Myocyte (in vitro differentiated cells): Measurements from ENCODE around the gene IFIH1. TPM values are rescaled to one million over a fixed set of nuclear protein-coding genes. Genes with fewer than 3 reads are reported as not detected.

ENCODE experiments used
- DNase-seq: peaks from one replicate; pipeline ENCODE4 v3.0.0-alpha.2; 2012; ENCODE audit warnings: low read depth
- total RNA-seq: library from RNA; depleted of rRNA; stranded (reverse); fragments of >200 nt; gene quantifications from 2 replicates; pipeline ENCODE4 v1.2.3, GENCODE V29; 2014

Gene IFIH1
- total RNA-seq, 1 donor from 2014 or later = 5.1 TPM

- no peak for DNase-seq
Measured at GRCh38 chr2:162258686-162259085, 59.8 kb downstream of the IFIH1 start.

DNA sequence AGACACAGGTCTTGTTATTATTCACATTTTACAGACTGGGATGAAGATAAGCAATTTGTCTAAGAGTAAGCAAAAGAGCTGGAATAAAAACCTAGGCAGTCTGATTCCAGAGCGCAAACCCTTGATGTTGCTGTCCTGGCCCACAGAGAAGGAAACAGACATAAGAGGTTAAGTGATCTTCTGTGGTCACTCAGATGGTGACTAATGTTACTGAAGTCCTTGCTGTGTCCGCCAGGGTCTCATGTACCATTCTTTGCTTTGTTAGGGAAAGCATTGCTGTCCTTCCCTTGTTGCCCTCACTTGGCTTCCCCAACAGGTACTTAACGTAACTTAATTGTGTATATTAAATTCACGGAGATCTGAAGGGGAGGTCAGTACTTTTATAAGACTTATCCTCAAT lies 60.3 kb downstream of the IFIH1 start:
- peak; percentile 32 for DNase-seq

- DNase-seq = no peak
Measured at GRCh38 chr2:162257425-162257824, 61.1 kb downstream of the IFIH1 start.

- DNase-seq = peak; percentile 46
Measured at GRCh38 chr2:162256591-162256991, 61.9 kb downstream of the IFIH1 start.

DNA sequence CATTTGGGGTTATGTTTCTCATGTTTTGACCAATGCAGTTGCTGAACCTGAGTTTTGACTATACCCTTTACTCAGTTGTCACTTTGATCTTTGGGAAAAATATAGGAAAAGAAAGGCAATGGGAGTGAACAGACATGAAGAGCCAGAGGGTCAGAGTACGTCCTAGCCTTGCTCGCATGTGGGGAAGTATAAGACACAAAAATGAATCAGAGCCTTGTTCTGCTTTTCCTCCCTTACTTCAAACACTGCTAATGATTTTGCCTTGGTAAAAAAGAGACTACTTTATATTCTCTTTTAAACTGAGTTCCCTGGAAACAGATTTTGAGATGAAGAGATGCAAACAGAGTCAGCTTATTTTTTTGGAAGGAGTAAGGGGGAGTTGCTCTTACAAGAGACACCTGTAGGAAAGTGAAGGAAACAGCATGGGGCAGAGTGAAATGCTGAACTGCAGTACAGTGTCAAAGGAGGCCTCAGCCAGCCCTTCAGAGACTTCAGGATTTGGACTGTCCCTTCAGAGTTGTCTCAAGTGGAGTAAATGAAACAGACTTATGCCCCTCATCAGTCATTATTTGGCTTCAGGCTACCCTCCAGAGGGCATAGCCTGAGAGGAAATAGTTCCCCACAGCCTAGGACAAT lies 64.1 kb downstream of the IFIH1 start:
- no peak for DNase-seq

DNA sequence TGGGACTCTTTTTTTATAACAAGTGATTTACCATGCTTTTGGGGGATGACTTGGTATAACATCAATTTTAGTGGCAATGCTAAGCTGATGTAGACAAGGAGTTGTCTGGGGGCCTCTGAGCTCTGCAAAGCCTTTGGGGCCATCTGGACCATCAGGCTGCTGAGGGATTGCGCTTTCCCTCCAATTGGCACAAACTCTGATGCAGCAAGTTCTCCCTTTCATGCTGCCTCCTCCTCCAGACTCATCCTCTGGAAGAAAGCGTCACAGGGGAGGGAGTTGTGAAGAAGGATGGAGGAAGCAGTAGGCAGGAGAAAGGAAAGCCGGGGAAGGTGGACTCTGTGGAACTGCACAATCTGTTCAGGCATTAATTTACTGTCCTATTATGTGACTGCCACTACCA lies 65.0 kb downstream of the IFIH1 start:
- DNase-seq = no peak

- no peak for DNase-seq
Measured at GRCh38 chr2:162252153-162252552, 66.3 kb downstream of the IFIH1 start.

- no peak for DNase-seq
Measured at GRCh38 chr2:162245781-162246180, 72.7 kb downstream of the IFIH1 start.

DNA sequence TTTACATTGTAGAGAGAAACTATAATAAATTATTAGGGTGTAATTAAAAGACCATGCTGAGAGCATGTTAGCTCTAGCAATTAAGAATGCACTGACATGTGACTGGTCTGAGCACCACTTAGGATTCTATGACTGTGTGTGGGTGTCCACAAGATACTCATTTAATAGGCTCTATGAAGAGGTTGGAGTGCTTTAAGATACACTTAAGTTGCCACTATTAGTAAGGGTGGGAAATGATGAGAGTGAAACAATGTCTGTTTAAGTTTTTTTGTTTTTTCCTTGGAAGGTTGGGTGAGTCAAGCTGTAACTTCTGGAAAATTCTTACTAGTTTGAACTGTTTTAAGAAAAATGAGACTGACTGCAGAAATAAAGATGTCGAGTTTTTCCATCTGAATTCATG lies 73.4 kb downstream of the IFIH1 start:
- no peak for DNase-seq

- DNase-seq = peak; percentile 75
Measured at GRCh38 chr2:162244541-162245031, 73.9 kb downstream of the IFIH1 start.

GRCh38 chr2:162243715-162244114 lies 74.8 kb downstream of the IFIH1 start:
- no peak for DNase-seq

DNA sequence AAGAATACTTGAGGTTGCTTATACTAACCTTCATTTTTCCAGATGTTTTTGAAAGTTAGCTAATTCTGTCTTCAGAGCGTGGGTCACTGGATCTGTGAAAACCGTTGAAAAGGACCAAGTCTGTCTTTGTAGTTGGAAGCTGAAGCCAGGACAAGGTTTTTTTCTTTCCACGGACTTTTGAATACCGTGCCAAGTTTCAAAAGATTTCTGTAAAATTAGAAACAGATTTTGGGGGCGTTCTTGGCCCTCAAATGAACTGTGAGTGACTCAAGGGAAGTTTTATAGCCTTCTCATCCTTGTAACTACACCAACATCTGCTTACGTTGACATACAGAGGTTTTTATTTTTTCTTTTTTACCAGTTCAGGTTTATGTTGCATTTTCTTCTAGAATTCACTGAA lies 75.2 kb downstream of the IFIH1 start, which contains the start of gene FAP:
FAP (minus strand) TSS at position 152 of the 400 bp plus-strand sequence; CDS start at position 34, 118 bp downstream.
- peak; percentile 73 for DNase-seq

DNA sequence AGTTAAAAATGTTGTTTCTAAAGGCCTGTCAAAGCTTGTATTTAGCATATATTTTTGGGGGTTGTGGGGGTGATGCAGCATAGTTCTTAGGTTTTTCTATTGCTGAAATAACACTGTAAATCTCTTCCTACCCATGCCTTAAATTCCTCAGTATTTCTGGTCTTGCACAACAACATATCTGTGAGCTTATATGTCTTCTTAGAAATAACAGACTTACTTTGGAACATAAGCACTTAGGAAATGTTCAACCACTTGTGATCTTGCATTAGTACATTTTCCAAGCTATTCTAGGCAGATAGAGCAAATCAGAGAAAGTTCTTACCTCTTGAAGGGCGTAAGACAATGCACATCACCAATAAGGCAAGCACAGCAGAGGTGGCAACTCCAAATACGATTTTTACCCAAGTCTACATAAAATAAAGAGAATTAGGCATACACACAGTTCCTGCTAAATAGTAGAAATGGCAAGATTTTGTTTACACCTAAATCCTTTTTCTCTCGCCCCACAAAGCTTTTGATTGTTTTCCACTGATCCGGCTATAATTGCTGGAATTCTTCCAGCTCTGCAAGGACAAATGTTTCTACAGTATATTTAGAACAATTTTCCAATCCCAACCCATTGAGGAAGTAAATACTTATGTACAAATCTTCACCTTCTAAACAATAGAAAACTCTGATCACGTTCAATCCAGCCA lies 75.8 kb downstream of the IFIH1 start:
- peak; percentile 24 for DNase-seq

- DNase-seq = no peak
Measured at GRCh38 chr2:162241571-162241970, 76.9 kb downstream of the IFIH1 start.

DNA sequence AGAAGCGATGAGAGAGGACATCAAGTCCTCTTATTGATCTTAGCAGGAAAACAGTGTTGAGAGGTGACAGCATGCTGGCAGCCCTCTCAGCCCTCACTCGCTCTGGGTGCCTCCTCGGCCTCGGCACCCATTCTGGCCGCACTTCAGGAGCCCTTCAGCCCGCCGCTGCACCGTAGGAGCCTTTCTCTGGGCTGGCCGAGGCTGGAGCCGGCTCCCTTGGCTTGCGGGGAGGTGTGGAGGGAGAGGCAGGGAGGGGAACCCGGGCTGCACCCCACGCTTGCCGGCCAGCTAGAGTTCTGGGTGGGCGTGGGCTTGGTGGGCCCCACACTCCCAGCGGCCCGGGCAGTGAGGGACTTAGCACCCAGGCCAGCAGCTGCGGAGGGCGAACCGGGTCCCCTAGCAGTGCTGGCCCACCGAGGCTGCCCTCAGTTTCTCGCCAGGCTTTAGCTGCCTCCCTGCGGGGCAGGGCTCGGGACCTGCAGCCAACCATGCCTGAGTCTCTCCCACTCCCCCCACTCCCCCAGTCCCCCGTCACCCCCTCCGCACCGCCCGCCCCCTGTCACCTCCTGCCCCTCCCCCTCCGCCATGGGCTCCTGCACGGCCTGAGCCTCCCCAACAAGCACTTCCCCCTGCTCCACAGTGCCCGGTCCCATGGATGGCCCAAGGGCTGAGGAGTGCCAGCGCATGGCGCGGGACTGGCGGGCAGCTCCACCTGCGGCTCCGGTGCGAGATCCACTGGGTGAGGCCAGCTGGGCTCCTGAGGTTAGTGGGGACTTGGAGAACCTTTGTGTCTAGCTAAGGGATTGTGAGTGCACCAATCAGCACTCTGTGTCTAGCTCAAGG lies 83.6 kb downstream of the IFIH1 start:
- no peak for DNase-seq

- peak; percentile 65 for DNase-seq
Measured at GRCh38 chr2:162233197-162233596, 85.3 kb downstream of the IFIH1 start.

- no peak for DNase-seq
Measured at GRCh38 chr2:162232671-162233070, 85.8 kb downstream of the IFIH1 start.

DNA sequence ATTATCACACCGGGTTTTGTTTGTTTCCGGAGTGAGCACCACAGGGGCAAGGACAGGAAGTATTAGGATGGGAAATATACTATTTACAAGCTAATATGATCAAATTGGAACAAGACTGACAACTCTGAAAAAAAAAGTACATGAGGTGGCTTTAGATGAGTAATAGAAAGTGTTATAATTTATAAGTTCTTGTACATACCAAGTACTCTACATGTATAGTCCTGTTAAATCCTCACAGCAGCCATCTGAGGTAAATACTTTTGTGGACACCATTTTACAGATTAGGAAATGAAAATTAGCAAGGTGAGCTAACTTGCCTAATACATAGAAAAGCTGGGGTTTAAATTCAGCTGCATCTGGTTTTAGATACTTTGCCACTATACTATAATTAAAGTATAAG lies 86.5 kb downstream of the IFIH1 start:
- no peak for DNase-seq

GRCh38 chr2:162230761-162231160 lies 87.7 kb downstream of the IFIH1 start:
- no peak for DNase-seq

GRCh38 chr2:162226836-162227235 lies 91.6 kb downstream of the IFIH1 start:
- DNase-seq = no peak

DNA sequence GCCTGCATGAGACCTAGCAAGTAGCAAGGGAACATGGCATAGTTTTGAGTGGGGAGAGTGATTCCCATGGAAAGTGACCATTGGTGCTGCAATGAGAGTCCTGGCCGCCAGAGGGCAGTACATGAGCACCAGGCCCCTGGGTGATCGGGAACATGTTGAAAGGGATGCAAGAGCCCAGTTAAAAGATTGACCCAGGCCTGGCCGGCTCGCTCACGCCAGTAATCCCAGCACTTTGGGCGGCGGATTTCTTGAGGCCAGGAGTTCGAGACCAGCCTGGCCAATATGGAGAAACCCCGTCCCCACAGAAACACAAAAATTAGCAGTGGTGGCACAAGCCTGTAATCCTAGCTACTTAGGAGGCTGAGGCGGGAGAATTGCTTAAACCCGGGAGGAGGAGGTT lies 97.4 kb downstream of the IFIH1 start:
- DNase-seq = peak; percentile 77

GRCh38 chr2:162220368-162220767 lies 98.1 kb downstream of the IFIH1 start:
- no peak for DNase-seq
